GM12875 (cell line): ENCODE results near the gene DPEP1.
"Not testable (repeated sequence)": the region's sequence is repeated elsewhere in the genome, so short reads cannot be mapped to it uniquely, and the experiment has no call there.

ENCODE experiments used
- H3K4me3 ChIP-seq: one replicate; pipeline ENCODE4 v1.5.1; 2011; ENCODE audit warnings: low read depth, low read length, control low read depth
- TF ChIP-seq, protein P1 (sequence below): IDR thresholded peaks from 2 replicates; pipeline ENCODE4 v1.5.1; 2011; ENCODE audit warnings: low read depth, mild to moderate bottlenecking, control low read depth, inconsistent platforms, low read length, moderate library complexity, borderline replicate concordance; ENCODE audit not compliant: insufficient read depth

The DPEP1 gene

DNA sequence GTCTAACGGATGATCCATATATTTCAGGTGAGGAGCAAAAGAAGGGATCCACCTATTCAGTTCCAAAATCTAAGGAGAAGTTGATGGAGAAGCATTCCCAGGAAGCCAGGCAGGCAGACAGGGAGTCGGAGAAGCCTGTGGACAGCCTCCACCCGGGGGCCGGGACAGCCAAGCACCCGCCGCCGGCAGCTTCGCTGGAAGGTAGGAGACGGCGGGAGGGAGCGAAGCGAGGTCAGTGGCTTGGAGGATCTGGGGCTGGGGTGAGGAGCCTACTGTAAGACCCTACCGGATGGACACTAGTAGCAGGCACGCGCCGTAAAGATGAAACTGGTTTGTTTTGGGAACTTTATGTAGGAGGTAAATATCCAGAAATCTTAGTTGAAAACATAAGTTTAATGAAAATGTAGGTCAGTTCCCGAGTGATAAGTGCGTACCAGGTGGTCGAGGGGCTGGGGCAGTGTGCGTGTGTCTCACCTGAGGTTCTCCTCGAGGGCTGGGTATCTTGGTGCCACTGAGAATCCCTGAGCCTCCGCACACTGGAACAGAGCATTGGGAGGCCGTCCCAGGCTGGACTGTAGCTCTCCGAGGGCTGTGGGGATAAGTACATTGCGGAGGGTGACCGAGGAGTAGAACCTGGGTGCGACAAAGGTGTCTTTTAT is 44.9 kb downstream of the DPEP1 start:
- TF ChIP-seq, protein P1, sequence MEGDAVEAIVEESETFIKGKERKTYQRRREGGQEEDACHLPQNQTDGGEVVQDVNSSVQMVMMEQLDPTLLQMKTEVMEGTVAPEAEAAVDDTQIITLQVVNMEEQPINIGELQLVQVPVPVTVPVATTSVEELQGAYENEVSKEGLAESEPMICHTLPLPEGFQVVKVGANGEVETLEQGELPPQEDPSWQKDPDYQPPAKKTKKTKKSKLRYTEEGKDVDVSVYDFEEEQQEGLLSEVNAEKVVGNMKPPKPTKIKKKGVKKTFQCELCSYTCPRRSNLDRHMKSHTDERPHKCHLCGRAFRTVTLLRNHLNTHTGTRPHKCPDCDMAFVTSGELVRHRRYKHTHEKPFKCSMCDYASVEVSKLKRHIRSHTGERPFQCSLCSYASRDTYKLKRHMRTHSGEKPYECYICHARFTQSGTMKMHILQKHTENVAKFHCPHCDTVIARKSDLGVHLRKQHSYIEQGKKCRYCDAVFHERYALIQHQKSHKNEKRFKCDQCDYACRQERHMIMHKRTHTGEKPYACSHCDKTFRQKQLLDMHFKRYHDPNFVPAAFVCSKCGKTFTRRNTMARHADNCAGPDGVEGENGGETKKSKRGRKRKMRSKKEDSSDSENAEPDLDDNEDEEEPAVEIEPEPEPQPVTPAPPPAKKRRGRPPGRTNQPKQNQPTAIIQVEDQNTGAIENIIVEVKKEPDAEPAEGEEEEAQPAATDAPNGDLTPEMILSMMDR, result no peak
- H3K4me3 ChIP-seq, result peak overlapping the region; percentile 99

DNA sequence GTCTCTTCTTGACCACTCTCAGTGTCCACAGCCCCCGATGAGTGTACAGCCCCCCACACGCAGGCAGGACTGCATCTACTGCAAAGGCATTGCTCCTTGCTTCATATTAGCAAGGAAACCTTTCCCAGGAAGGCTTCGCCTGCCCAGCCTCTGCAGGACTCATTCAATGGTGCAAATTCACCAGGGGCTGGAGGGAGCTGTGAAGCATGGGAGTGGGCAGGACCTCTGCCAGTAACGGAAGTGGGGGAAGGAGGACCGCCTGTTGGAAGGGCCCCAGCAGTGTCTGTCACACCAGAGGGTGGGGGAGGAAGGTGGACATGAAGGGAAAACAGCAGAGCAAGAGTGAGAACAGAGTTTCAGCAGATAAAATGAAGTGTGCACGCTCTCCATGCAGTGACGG is 46.7 kb downstream of the DPEP1 start:
- TF ChIP-seq, protein P1, result no peak
- no peak overlapping the region for H3K4me3 ChIP-seq

DNA sequence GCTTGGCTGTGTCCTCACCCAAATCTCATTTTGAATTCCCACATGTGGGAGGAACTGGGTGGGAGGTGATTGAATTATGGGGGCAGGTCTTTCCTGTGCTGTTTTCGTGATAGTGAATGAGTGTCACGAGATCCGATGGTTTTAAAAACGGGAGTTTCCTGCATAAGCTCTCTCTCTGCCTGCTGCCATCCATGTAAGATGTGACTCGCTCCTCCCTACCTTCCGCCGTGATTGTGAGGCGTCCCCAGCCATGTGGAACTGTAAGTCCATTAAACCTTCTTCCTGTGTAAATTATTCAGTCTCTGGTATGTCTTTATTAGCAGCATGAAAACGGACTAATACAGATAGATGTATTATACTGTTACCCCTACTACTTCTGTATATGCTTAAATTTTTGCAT is 47.8 kb downstream of the DPEP1 start:
- TF ChIP-seq, protein P1, result no peak
- H3K4me3 ChIP-seq, result no peak overlapping the region

DNA sequence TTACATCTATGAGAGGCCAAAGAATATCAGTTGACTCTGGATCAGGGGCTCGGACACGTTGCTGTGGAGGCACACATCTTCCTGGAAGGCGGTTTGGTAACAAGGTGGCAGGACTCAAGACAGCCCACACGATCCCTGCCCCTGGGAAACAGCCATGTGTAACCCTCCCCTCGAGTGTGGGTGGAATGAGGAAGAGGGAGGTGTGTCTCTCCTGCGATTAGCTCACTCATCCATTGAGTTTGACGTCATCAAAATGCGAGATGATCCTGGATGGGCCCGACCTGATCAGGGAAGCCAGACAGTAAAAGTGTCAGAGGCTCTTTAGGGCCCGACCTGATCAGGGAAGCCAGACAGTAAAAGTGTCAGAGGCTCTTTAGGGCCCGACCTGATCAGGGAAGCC is 50.8 kb downstream of the DPEP1 start:
- not testable (repeated sequence) for H3K4me3 ChIP-seq

DNA sequence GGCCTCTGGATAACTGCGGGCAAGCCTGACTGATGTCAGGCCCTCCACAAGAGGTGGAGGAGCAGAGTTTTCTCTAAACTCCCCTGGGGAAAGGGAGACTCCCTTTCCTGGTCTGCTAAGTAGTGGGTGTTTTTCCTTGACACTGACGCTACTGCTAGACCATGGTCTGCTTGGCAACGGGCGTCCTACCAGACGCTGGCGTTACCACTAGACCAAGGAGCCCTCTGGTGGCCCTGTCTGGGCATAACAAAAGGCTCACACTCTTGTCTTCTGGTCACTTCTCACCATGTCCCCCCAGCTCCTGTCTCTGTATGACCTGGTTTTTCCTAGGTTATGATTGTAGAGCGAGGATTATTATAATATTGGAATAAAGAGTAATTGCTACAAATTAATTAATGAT is 53.6 kb downstream of the DPEP1 start:
- H3K4me3 ChIP-seq, result not testable (repeated sequence)
- TF ChIP-seq, protein P1, result peak; percentile 58

DNA sequence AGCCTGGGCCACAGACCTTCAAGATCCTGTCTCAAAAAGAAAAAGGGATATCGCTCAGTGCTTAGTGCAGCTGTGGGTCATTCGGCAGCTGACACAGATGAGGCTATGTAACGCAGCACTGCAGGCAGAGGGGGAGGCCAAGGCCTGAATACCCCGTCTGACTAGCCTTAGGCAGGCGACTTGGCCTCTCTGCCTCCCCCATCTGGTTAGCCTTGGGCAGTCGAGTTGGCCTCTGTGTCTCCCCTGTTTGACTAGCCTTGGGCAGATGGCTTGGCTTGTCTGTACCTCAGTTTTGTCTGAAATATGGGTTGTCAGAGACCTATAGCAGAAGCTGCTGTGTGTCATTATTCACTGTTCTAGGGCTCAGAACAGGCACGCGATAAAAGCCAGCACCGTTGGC is 54.2 kb downstream of the DPEP1 start:
- no peak overlapping the region for H3K4me3 ChIP-seq
- TF ChIP-seq, protein P1, result no peak

DNA sequence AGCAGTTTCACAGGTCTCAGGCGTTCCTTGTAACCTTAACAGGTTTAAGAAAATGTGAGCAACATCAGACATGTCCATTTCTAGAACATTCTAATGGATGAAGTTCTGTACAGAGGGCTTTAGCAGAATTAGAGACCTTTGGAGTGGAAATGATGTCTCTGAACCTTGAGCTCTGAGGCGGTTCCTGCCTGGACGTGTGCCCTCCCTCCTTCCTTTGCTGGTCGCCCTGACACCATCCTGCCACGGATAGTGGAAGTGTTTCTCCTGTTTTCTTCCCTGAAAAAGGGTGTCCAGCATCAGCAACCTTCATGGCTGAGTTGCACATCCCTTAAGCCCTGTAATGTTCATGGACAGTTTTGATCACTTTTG is 55.3 kb downstream of the DPEP1 start:
- H3K4me3 ChIP-seq, result no peak overlapping the region
- TF ChIP-seq, protein P1, result no peak

DNA sequence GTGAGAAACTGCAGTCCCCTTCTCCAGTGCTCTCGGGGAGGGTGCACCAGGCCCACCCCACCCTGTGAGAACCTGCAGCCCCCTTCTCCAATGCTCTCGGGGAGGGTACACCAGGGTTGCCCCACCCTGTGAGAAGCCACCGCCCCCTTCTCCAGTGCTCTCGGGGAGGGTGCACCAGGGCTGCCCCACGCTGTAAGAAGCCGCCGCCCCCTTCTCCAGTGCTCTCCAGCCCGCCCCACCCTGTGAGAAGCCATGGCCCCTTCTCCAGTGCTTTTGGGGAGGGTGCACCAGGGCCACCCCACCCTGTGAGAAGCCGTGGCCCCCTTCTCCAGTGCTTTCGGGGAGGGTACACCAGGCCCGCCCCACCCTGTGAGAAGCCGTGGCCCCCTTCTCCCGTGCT is 56.3 kb downstream of the DPEP1 start:
- H3K4me3 ChIP-seq, result no peak overlapping the region
- TF ChIP-seq, protein P1, result no peak
